ENCODE results near the gene FASTKD3.

FASTKD3 gene

GRCh38 chr5:7882926-7883325, 14.1 kb upstream of the FASTKD3 start:
- intact Hi-C loops (cut with DNase I) = no loop called here
- DNase-seq = no peak

GRCh38 chr5:7881816-7882215, 13.0 kb upstream of the FASTKD3 start:
- DNase-seq = peak in 6 of 10 donors; percentile 13 to 93 (median 46)
- intact Hi-C loops (cut with DNase I) = no loop called here

GRCh38 chr5:7881091-7881490, 12.3 kb upstream of the FASTKD3 start:
- intact Hi-C loops (cut with DNase I) = no loop called here

GRCh38 chr5:7878381-7878873, 9.6 kb upstream of the FASTKD3 start:
- intact Hi-C loops (cut with DNase I) = no loop called here
- no peak for DNase-seq

More at GRCh38 chr5:7881091-7881490, 12.3 kb upstream of the FASTKD3 start:
- no peak for DNase-seq

GRCh38 chr5:7877851-7878250, 9.0 kb upstream of the FASTKD3 start:
- DNase-seq = no peak
- intact Hi-C loops (cut with DNase I) = no loop called here

- DNase-seq = no peak
- intact Hi-C loops (cut with DNase I) = no loop called here
These were observed 8.0 kb upstream of the FASTKD3 start for GRCh38 chr5:7876867-7877266.

- intact Hi-C loops (cut with DNase I) = no loop called here
- no peak for DNase-seq
These were observed 6.3 kb upstream of the FASTKD3 start for GRCh38 chr5:7875151-7875550.

GRCh38 chr5:7874639-7875038, 5.8 kb upstream of the FASTKD3 start:
- DNase-seq = no peak
- intact Hi-C loops (cut with DNase I) = no loop called here

- DNase-seq = no peak
- intact Hi-C loops (cut with DNase I) = no loop called here
These were observed 4.4 kb upstream of the FASTKD3 start for GRCh38 chr5:7873216-7873615.

GRCh38 chr5:7872517-7873130, 3.8 kb upstream of the FASTKD3 start:
- intact Hi-C loops (cut with DNase I) = no loop called here
- no peak for DNase-seq

- intact Hi-C loops (cut with DNase I) = no loop called here
- no peak for DNase-seq
These were observed 2.8 kb upstream of the FASTKD3 start for GRCh38 chr5:7871653-7872052.

- peak in 1 of 10 donors; percentile 73 for DNase-seq
- intact Hi-C loops (cut with DNase I) = no loop called here
These were observed 774 bp upstream of the FASTKD3 start for GRCh38 chr5:7869474-7870136.

- intact Hi-C loops (cut with DNase I) = no loop called here
- no peak for DNase-seq
These were observed 431 bp downstream of the FASTKD3 start for GRCh38 chr5:7868427-7868772.

GRCh38 chr5:7867260-7867659, 1.6 kb downstream of the FASTKD3 start:
- no peak for DNase-seq
- intact Hi-C loops (cut with DNase I) = no loop called here

GRCh38 chr5:7866196-7866595, 2.6 kb downstream of the FASTKD3 start:
- intact Hi-C loops (cut with DNase I) = no loop called here
- DNase-seq = no peak

- intact Hi-C loops (cut with DNase I) = loop anchor here (10.0 kb wide), 1 partner anchor 463 kb away; the partner anchor contains the start of gene ADCY2
- no peak for DNase-seq
These were observed 10.8 kb downstream of the FASTKD3 start for GRCh38 chr5:7857926-7858632.

GRCh38 chr5:7857361-7857760, 11.5 kb downstream of the FASTKD3 start:
- intact Hi-C loops (cut with DNase I) = loop anchor here (10.0 kb wide), 1 partner anchor 463 kb away; the partner anchor contains the start of gene ADCY2
- DNase-seq = no peak

GRCh38 chr5:7856855-7857254, 12.0 kb downstream of the FASTKD3 start:
- peak; percentile 34 to 93 (median 66) for DNase-seq
- intact Hi-C loops (cut with DNase I) = loop anchor here (10.0 kb wide), 1 partner anchor 462 kb away; the partner anchor contains the start of gene ADCY2

GRCh38 chr5:7855611-7856010, 13.2 kb downstream of the FASTKD3 start:
- intact Hi-C loops (cut with DNase I) = loop anchor here (10.0 kb wide), 1 partner anchor 461 kb away; the partner anchor contains the start of gene ADCY2
- DNase-seq = no peak

GRCh38 chr5:7852988-7853387, 15.8 kb downstream of the FASTKD3 start:
- DNase-seq = no peak
- intact Hi-C loops (cut with DNase I) = loop anchor here (10.0 kb wide), 1 partner anchor 458 kb away; the partner anchor contains the start of gene ADCY2

GRCh38 chr5:7852542-7852941, 16.3 kb downstream of the FASTKD3 start:
- intact Hi-C loops (cut with DNase I) = loop anchor here (10.0 kb wide), 1 partner anchor 458 kb away; the partner anchor contains the start of gene ADCY2
- DNase-seq = no peak
